Endothelial cell of umbilical vein (primary cell): ENCODE measurements around the gene TCTN2. TPM values are rescaled to one million over a fixed set of nuclear protein-coding genes. Genes with fewer than 3 reads are reported as not detected.
A peak's percentile ranks its signal among the peaks of the same experiment; 100 is the strongest.

ENCODE experiments used
- Bru-seq: library from RNA; stranded (reverse); fragments of 400-500 nt; gene quantifications from one replicate; lab custom pipeline; 2021; lab: Mats Ljungman, UMichigan
- BruChase-seq, 2 experiments: library from RNA; stranded (reverse); fragments of 400-500 nt; gene quantifications; one replicate each; lab custom pipeline; 2021; lab: Mats Ljungman, UMichigan
- BruUV-seq: library from RNA; stranded (reverse); fragments of 400-500 nt; replicated peaks from 2 replicates; lab custom pipeline; 2021; lab: Mats Ljungman, UMichigan
- CTCF ChIA-PET: fragments of 300-600, 350-600 bp; sonication (Branson Sonifier 250); formaldehyde crosslinking; loops from one replicate; lab custom pipeline; 2021; ENCODE audit warnings: antibody characterized with exemption, inconsistent platforms; lab: Charles Lee
- POLR2A ChIA-PET: fragments of 300-600, 350-600 bp; sonication (Branson Sonifier 250); formaldehyde crosslinking; loops from one replicate; lab custom pipeline; 2021; ENCODE audit warnings: antibody characterized with exemption, inconsistent platforms; lab: Charles Lee
- DNase-seq: peaks from one replicate; pipeline ENCODE4 v3.0.0-alpha.2; 2011; ENCODE audit warnings: low read depth, low spot score
- FAIRE-seq: peaks from 2 replicates; lab custom pipeline; 2011; peaks lifted over from hg19 to GRCh38; lab: Jason Lieb, UNC
- H2AFZ ChIP-seq: 2 replicates; pipeline ENCODE4 v1.6.0; 2012; ENCODE audit warnings: low read depth, low read length, control low read depth, inconsistent platforms
- H3K27ac ChIP-seq: 2 replicates; pipeline ENCODE4 v1.5.1; 2011; ENCODE audit warnings: low read depth, mild to moderate bottlenecking, control low read depth, low read length, moderate library complexity; ENCODE audit not compliant: insufficient read depth
- H3K27me3 ChIP-seq, 2 experiments: 2 replicates each; pipeline versions ENCODE4 v1.6.0 to v1.6.1; 2011; ENCODE audit warnings: low read length in 2 of 2, mixed read lengths in 1 of 2; ENCODE audit not compliant: control insufficient read depth in 2 of 2, insufficient read depth in 2 of 2
- H3K36me3 ChIP-seq, 2 experiments: 2 replicates in 1 of 2; 3 replicates in 1 of 2; pipeline ENCODE4 v1.5.1; 2011; ENCODE audit warnings: low read length in 2 of 2, mild to moderate bottlenecking in 1 of 2, moderate library complexity in 1 of 2; ENCODE audit not compliant: control insufficient read depth in 2 of 2, insufficient read depth in 2 of 2; ENCODE audit errors: extremely low read depth in 1 of 2
- H3K4me1 ChIP-seq: 3 replicates; pipeline ENCODE4 v1.5.1; 2011; ENCODE audit warnings: mild to moderate bottlenecking, low read length; ENCODE audit not compliant: control insufficient read depth, insufficient read depth; ENCODE audit errors: extremely low read depth
- H3K4me2 ChIP-seq: 2 replicates; pipeline ENCODE4 v1.6.1; 2011; ENCODE audit warnings: low read length, control low read depth, mixed read lengths; ENCODE audit not compliant: insufficient read depth
- H3K4me3 ChIP-seq, 3 experiments: fragments of 200-600 bp in 1 of 3; sonication (generic), shearing (Covaris generic) in 1 of 3; replicated peaks in 1 of 3; 2 replicates each; pipeline ENCODE4 v1.5.1; 2011 to 2016; ENCODE audit warnings: control low read depth in 3 of 3, low read length in 3 of 3, mild to moderate bottlenecking in 2 of 3, inconsistent platforms in 1 of 3, low read depth in 1 of 3, moderate library complexity in 1 of 3; ENCODE audit not compliant: insufficient read depth in 1 of 3
- H3K79me2 ChIP-seq: 2 replicates; pipeline ENCODE4 v1.6.0; 2012; ENCODE audit warnings: low read length, inconsistent platforms; ENCODE audit not compliant: control insufficient read depth, insufficient read depth
- H3K9ac ChIP-seq: replicated peaks from 2 replicates; pipeline ENCODE3; 2011; ENCODE audit warnings: low read length, control low read depth; ENCODE audit not compliant: insufficient read depth; ENCODE audit errors: extremely low read depth
- H3K9me1 ChIP-seq: replicated peaks from 3 replicates; pipeline ENCODE4 v1.6.0; 2011; ENCODE audit warnings: mild to moderate bottlenecking, low read length; ENCODE audit not compliant: control insufficient read depth, insufficient read depth; ENCODE audit errors: extremely low read depth
- H3K9me3 ChIP-seq: replicated peaks from 2 replicates; pipeline ENCODE4 v1.5.1; 2012; ENCODE audit warnings: low read length, inconsistent platforms; ENCODE audit not compliant: control insufficient read depth, insufficient read depth
- H4K20me1 ChIP-seq: replicated peaks from 2 replicates; pipeline ENCODE3; 2011; ENCODE audit warnings: mild to moderate bottlenecking, low read length; ENCODE audit not compliant: control insufficient read depth, insufficient read depth; ENCODE audit errors: extremely low read depth
- CTCF ChIP-seq, 2 donors: IDR thresholded peaks; 1 replicate in 1 of 2; 2 replicates in 1 of 2; pipeline ENCODE4 v1.5.1; 2011; ENCODE audit warnings: low read length in 2 of 2, mild to moderate bottlenecking in 2 of 2, moderate library complexity in 2 of 2, control low read depth in 1 of 2, inconsistent platforms in 1 of 2, low read depth in 1 of 2; ENCODE audit not compliant: insufficient read depth in 1 of 2; ENCODE audit errors: extremely low read depth in 1 of 2
- JUN ChIP-seq: IDR thresholded peaks from 2 replicates; pipeline ENCODE4 v1.6.1; 2011; ENCODE audit warnings: borderline replicate concordance, low read depth; ENCODE audit not compliant: insufficient read length, insufficient read depth
- POLR2AphosphoS5 ChIP-seq: IDR thresholded peaks from 2 replicates; pipeline ENCODE4 v1.6.1; 2012; ENCODE audit warnings: low read depth, mild to moderate bottlenecking, control low read depth, low read length, moderate library complexity; ENCODE audit not compliant: insufficient read depth
- dilution Hi-C: fragments of 300-500 bp; cut with MboI; formaldehyde crosslinking; loops from one replicate; pipeline ENCODE4 v1.15.0; 2019; ENCODE audit warnings: low sequenced_read_pairs; ENCODE audit not compliant: extremely low pct_ligation_motif_present
- intact Hi-C: fragments of 100-400 bp; cut with micrococcal nuclease; formaldehyde crosslinking; loops from one replicate; pipeline ENCODE4 v1.10.0; 2022
- long read RNA-seq: library from polyadenylated mRNA; stranded (forward); transcript quantifications from one replicate; pipeline ENCODE4 v2.0.0, GENCODE V29; 2021
- polyA minus RNA-seq, 3 experiments: library from RNA; depleted of rRNA, polyadenylated mRNA; stranded (reverse); fragments of >200 nt; gene quantifications; 1 replicate in 1 of 3; 2 replicates in 2 of 3; pipeline ENCODE4 v1.2.3, GENCODE V29; 2011
- polyA plus RNA-seq, 4 experiments: library from polyadenylated mRNA; depleted of rRNA in 3 of 4; stranded (reverse) in 3 of 4; unstranded in 1 of 4; fragments of >200 nt; gene quantifications; 2 replicates each; pipeline versions ENCODE4 v1.2.1 to v1.2.3, GENCODE V29; 2011 to 2012; ENCODE audit warnings: missing spikeins in 1 of 4
- total RNA-seq: library from RNA; stranded (reverse); gene quantifications from 2 replicates; pipeline ENCODE4 v1.2.3, GENCODE V29; 2021

TCTN2 gene
- 11.2 and 13.4 TPM in 2 replicates for total RNA-seq
- 16.5 and 16.7 TPM in 2 replicates for polyA plus RNA-seq
- 12.1 and 13.3 TPM in 2 replicates for polyA plus RNA-seq (2011; cell fraction: cytosol; rRNA removed)
- polyA plus RNA-seq (2011; cell fraction: nucleus; rRNA removed): 20.0 and 22.1 TPM in 2 replicates
- polyA plus RNA-seq (2012): 9.7 and 10.7 TPM in 2 replicates
- polyA minus RNA-seq: 28.4 and 29.5 TPM in 2 replicates
- polyA minus RNA-seq (2011; cell fraction: cytosol; rRNA and poly(A)+ RNA removed): 5.5 TPM
- 7.9 and 10.2 TPM in 2 replicates for polyA minus RNA-seq (2011; cell fraction: nucleus; rRNA and poly(A)+ RNA removed)
- Bru-seq, nascent RNA: percentile 50 among the genes with signal in this experiment
- percentile 55 among the genes with signal in this experiment for BruChase-seq, experiment 1, labeled RNA remaining after a 6-hour chase
- BruChase-seq, experiment 2, labeled RNA remaining after a 2-hour chase: percentile 57 among the genes with signal in this experiment
- long read RNA-seq, partial matches to known transcripts: 3 of 10 reads
- long read RNA-seq, other reads (novel, unspliced or antisense): 4 of 10 reads

- Histone ChIP-seq H3K9me3 (no peaks in the 10 kb centered on the region), H3K4me1 (peaks cover 2% of the 10 kb centered on the region), H2AFZ (peak within 1 kb of the TSS; percentile 95), H3K27ac (no peak within 1 kb of the TSS), H4K20me1 (no peaks in the 10 kb centered on the region), H3K4me3 (peak within 1 kb of the TSS; percentile 55 to 79 (median 71)), H3K36me3 (no peaks in the 10 kb centered on the region), H3K9me1 (no peaks in the 10 kb centered on the region), H3K4me2 (peak within 1 kb of the TSS; percentile 80), H3K27me3 (no peaks in the 10 kb centered on the region), H3K79me2 (no peaks in the 10 kb centered on the region), H3K9ac (peak within 1 kb of the TSS; percentile 40)
- dilution Hi-C loops: no loop called here
- BruUV-seq: TSS peak; percentile 39
- TF ChIP-seq CTCF (IDR thresholded peaks at IDR 0.05; ENCODE audit: extremely low read depth in 1 of 2, insufficient read depth in 1 of 2, low read depth in 1 of 2, low read length in 2 of 2) (no peak), JUN (no peak), POLR2AphosphoS5 (peak; percentile 27)
- intact Hi-C loops: no loop called here
- ChIA-PET CTCF (interaction anchor here (0.8 to 1.3 kb wide), 2 partner anchors 9 to 15 kb away, joined by 3 to 4 read pairs; no protein-coding TSS in a partner anchor), POLR2A (interaction anchor here (1.4 kb wide), 1 partner anchor 39 kb away, joined by 3 read pairs; no protein-coding TSS in a partner anchor)
- FAIRE-seq: peak; percentile 92
- peak; percentile 93 for DNase-seq
These were observed at the start of gene TCTN2 for GRCh38 chr12:123670882-123671728. Gene TCTN2, plus strand, starts transcription at chr12:123671113. Its CDS starts 128 bp downstream, at chr12:123671241.
